Measurements from ENCODE around the gene CCDC138. TPM values are rescaled to one million over a fixed set of nuclear protein-coding genes. Genes with fewer than 3 reads are reported as not detected.

CCDC138 gene
- total and polyA plus RNA-seq, 2 of the 13 experiments (the other 11 are each of a cell fraction or from before 2014, with no cell fraction given) = 5.6 to 32.5 TPM

- H3K36me3 ChIP-seq (replicated peaks in 1 of 2; ENCODE audit: control insufficient read depth in 1 of 2, insufficient read depth in 2 of 2, low read length in 2 of 2) = no peaks in the 10 kb centered on the region
- DNase-seq (ENCODE audit: low spot score) (no peak), ATAC-seq (no peak), FAIRE-seq (no peak)
- 43% methylated on average over 3 of the region's 3 CpGs for WGBS (ENCODE audit: low lambda C conversion rate)
- in situ Hi-C loops (cut with HindIII; ENCODE audit: extremely low pct_ligation_motif_present, low pct_unique_long_range_greater_than_20kb) (no loop called here), intact Hi-C loops (cut with micrococcal nuclease; ENCODE audit: unreplicated experiment) (no loop called here)
- no peak overlapping the region for H3K4me3 ChIP-seq (replicated peaks in 1 of 3; ENCODE audit: insufficient read depth in 1 of 3, low read depth in 2 of 3, low read length in 3 of 3)
- no peak overlapping the region for H3K9ac ChIP-seq (ENCODE audit: insufficient read depth, low read depth, low read length)
- no peaks in the 10 kb centered on the region for H3K79me2 ChIP-seq (ENCODE audit: insufficient read depth, low read length)
- no peak overlapping the region for H3K4me2 ChIP-seq (ENCODE audit: low read depth, low read length)
- peaks cover 2 to 12% of the 10 kb centered on the region in 2 experiments; a peak in 3 of 5 replicates for H3K27me3 ChIP-seq (ENCODE audit: control insufficient read depth in 1 of 2, insufficient read depth in 2 of 2, low read length in 2 of 2)
- no peaks in the 10 kb centered on the region for H4K20me1 ChIP-seq (ENCODE audit: insufficient read depth, low read length)
- ChIA-PET POLR2A (interaction anchor here (1.0 kb wide), 1 partner anchor 12 kb away, joined by 3 read pairs; no protein-coding TSS in a partner anchor), CTCF (ENCODE audit: low intra/inter-chr PET ratio, low total read pairs) (no interaction called here)
- peaks cover 8% of the 10 kb centered on the region; the same call in 1 of the 2 replicates for H3K4me1 ChIP-seq (ENCODE audit: insufficient read depth, low read length)
- H2AFZ ChIP-seq (ENCODE audit: low read length) = no peak overlapping the region
- H3K9me3 ChIP-seq (ENCODE audit: low read length) = no peaks in the 10 kb centered on the region
- H3K27ac ChIP-seq (ENCODE audit: extremely low read length, insufficient read depth, low read length) = no peak overlapping the region
- BruUV-seq (replicated peaks) = no TSS peak
- no peak for TF ChIP-seq SMAD1 (CRISPR knock-in tag; IDR thresholded peaks at IDR 0.05; ENCODE audit: borderline replicate concordance, low read depth)
- TF ChIP-seq AHR (CRISPR knock-in tag; IDR thresholded peaks at IDR 0.05) = no peak
- TF ChIP-seq KDM5A (IDR thresholded peaks at IDR 0.05; ENCODE audit: borderline replicate concordance, low read length) = no peak
- no peak for TF ChIP-seq ELF3 (CRISPR knock-in tag; IDR thresholded peaks at IDR 0.05)
- no peak for TF ChIP-seq ZNF772 (CRISPR knock-in tag; IDR thresholded peaks at IDR 0.05)
- TF ChIP-seq ATF1 (CRISPR knock-in tag; IDR thresholded peaks at IDR 0.05) = no peak
- no peak for TF ChIP-seq MTA1 (CRISPR knock-in tag; IDR thresholded peaks at IDR 0.05; ENCODE audit: borderline replicate concordance)
- no peak for TF ChIP-seq MATR3 (CRISPR knock-in tag; IDR thresholded peaks at IDR 0.05)
- no peak for TF ChIP-seq SAP130 (CRISPR knock-in tag; IDR thresholded peaks at IDR 0.05; ENCODE audit: low read depth)
- no peak for TF ChIP-seq ZFP36L1 (CRISPR knock-in tag; IDR thresholded peaks at IDR 0.05)
- TF ChIP-seq ZNF740 (CRISPR knock-in tag; IDR thresholded peaks at IDR 0.05) = no peak
- no peak for TF ChIP-seq ZBTB37 (CRISPR knock-in tag; IDR thresholded peaks at IDR 0.05)
- TF ChIP-seq RELA (CRISPR knock-in tag; IDR thresholded peaks at IDR 0.05) = no peak
- no peak for TF ChIP-seq PCBP1 (IDR thresholded peaks at IDR 0.05; ENCODE audit: borderline replicate concordance, low read depth, low read length)
Measured at GRCh38 chr2:108905176-108905575, 118.6 kb downstream of the CCDC138 start.

Measured in HepG2 (cell line).